SJSA1 (cell line): ENCODE measurements around the gene TSPAN5. TPM values are rescaled to one million over a fixed set of nuclear protein-coding genes. Genes with fewer than 3 reads are reported as not detected.

ENCODE experiments used
- DNase-seq, 2 experiments: peaks; one replicate each; pipeline ENCODE4 v3.0.0-alpha.2; 2015 to 2020; ENCODE audit warnings: low spot score in 2 of 2, low read depth in 1 of 2
- H3K27ac ChIP-seq: fragments of 250-450 bp; sonication (Bioruptor Pico); 2 replicates; pipeline ENCODE4 v1.5.1; 2020; ENCODE audit warnings: mild to moderate bottlenecking, moderate library complexity
- H3K27me3 ChIP-seq: fragments of 250-450 bp; sonication (Bioruptor Pico); replicated peaks from 2 replicates; pipeline ENCODE4 v1.5.1; 2020; ENCODE audit warnings: mild to moderate bottlenecking, moderate library complexity
- H3K36me3 ChIP-seq: fragments of 250-450 bp; sonication (Bioruptor Pico); 2 replicates; pipeline ENCODE4 v1.5.1; 2020; ENCODE audit warnings: mild to moderate bottlenecking
- H3K4me1 ChIP-seq: fragments of 250-450 bp; sonication (Bioruptor Pico); replicated peaks from 2 replicates; pipeline ENCODE4 v1.6.1; 2021; ENCODE audit warnings: mild to moderate bottlenecking
- H3K4me3 ChIP-seq: fragments of 250-450 bp; sonication (Bioruptor Pico); 2 replicates; pipeline ENCODE4 v1.5.1; 2020; ENCODE audit warnings: mild to moderate bottlenecking
- H3K9me3 ChIP-seq: fragments of 250-450 bp; sonication (Bioruptor Pico); replicated peaks from 2 replicates; pipeline ENCODE4 v1.5.1; 2020; ENCODE audit warnings: mild to moderate bottlenecking
- total RNA-seq: library from RNA; depleted of rRNA; stranded (reverse); fragments of >200 nt; shearing (Covaris generic); gene quantifications from 2 replicates; pipeline ENCODE4 v1.2.3, GENCODE V29; 2014

The TSPAN5 gene
- total RNA-seq, 1 experiment from 2014 or later: 20.0 TPM

DNA sequence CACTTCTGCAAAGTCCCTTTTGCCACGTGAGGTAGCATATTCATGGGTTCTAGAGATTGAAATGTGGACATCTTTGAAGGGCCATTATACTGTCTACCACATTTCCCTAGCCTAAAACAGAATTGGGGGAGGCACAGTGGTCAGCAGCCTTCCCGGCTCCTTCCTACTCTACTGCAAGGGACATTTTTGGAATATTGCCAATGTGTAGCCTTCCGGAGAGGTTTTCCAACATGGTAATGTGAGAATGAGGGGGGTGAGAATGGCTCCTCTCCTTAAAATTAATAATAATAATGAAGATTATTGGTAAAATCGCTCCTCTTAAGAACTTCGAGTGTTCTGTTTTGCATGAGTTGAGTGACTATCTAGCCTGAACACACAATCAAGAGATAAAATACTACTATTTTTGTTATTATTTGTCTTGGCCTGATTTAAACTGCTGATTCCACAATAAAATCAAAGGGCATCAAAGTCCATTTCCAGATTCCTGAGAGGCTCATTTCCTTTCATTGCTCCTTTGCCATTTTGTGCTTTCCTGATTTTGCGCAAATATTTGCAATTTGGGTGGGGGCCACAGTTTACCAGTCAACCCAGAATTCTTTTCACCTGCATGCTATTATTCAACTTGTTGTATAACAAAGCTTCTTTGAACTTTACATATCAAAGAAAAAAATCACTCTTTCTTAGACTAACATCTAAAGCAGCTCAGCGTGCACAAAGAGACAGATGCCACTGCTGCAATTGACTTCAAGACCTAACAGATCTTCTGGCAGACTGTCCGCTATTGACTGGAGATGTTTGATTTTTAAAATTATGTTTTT is 27.0 kb upstream of the TSPAN5 start:
- H3K27me3 ChIP-seq: no peaks in the 10 kb centered on the region
- no peaks in the 10 kb centered on the region for H3K9me3 ChIP-seq
- H3K27ac ChIP-seq: no peak overlapping the region
- no peak for DNase-seq
- peaks cover 15% of the 10 kb centered on the region for H3K4me1 ChIP-seq
- no peak overlapping the region for H3K4me3 ChIP-seq
- no peaks in the 10 kb centered on the region for H3K36me3 ChIP-seq

DNA sequence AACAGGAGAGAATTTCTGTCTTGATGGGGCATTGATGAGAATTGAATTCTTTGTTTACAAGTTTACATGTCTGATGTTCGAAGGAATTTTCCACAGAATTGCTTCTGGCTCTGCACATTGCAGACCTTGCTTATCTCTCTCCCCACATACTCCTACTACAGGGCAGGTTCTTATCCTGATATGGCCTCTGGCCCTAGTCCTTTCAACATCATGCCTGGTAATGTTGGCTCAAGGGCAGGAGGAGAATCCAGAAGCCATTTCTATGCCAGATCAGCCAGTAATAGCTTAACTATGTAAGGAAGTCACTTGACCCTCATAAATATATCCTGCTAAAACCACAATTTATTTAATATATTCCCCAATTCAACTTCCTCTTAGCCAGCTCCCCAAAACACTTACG is 24.3 kb upstream of the TSPAN5 start:
- H3K9me3 ChIP-seq: no peaks in the 10 kb centered on the region
- no peak overlapping the region for H3K27ac ChIP-seq
- H3K4me3 ChIP-seq: no peak overlapping the region
- no peaks in the 10 kb centered on the region for H3K27me3 ChIP-seq
- no peak for DNase-seq
- peaks cover under 1% of the 10 kb centered on the region for H3K4me1 ChIP-seq
- no peaks in the 10 kb centered on the region for H3K36me3 ChIP-seq

DNA sequence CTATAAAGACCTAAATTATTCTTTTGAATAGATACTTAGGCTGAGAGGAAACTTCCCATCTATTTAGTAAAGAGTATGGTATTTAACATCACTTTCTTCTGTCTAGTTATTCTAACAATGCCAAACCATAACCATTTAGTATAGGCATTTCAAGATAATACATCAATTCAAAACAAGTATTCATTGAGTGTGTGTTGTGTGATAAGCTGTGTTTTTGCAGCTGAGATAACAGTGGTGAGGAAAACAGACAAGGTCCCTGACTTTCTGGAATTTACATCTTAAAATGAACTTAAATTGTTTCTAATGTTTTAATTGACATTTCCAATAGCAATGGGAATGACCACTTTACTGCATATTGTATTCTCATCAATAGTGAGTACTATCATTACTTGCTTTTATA is 22.4 kb upstream of the TSPAN5 start:
- Histone ChIP-seq H3K9me3 (no peaks in the 10 kb centered on the region), H3K27ac (no peak overlapping the region), H3K27me3 (no peaks in the 10 kb centered on the region), H3K4me1 (no peaks in the 10 kb centered on the region), H3K4me3 (no peak overlapping the region), H3K36me3 (no peaks in the 10 kb centered on the region)
- DNase-seq: no peak

DNA sequence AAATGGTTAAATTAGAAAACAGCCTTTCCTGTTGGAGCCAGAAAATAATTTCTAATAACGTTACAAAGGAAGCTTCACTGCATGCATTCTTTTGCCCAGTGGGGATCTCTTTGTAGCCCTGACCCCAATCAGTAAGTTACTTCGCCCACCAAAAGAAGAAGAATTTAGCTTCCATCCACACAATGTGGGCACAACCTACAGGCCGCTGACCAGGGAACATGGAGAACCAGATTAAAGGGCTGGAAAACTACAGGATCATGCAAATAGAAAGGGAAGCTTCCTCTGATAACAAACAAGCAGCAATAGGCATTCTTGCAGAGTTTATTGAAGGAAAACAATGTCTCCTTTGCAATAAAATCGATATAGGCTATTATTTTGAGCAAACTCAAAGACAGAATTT is 21.3 kb upstream of the TSPAN5 start:
- no peaks in the 10 kb centered on the region for H3K27me3 ChIP-seq
- H3K27ac ChIP-seq: no peak overlapping the region
- no peak for DNase-seq
- H3K9me3 ChIP-seq: no peaks in the 10 kb centered on the region
- no peaks in the 10 kb centered on the region for H3K4me1 ChIP-seq
- H3K4me3 ChIP-seq: no peak overlapping the region
- H3K36me3 ChIP-seq: no peaks in the 10 kb centered on the region

DNA sequence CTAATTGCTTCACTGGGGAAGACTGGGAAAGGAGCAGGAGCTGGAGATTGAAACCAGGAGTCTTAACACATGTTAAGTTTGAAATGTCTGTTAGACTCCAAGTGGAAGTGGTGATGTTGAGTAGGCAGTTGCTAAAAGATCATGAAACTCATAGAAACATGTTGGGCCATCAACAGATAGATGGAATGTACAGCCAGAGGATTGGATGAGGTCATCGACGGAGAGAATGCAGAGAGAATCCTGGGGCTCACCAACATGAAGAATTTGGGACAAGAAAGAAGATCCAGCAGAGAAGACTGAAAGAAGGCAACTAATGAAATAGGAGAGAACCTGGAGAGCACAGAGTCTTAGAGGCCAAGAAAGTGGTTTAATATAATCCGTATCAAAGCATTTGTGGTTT is 19.4 kb upstream of the TSPAN5 start:
- H3K4me1 ChIP-seq: no peaks in the 10 kb centered on the region
- H3K27me3 ChIP-seq: no peaks in the 10 kb centered on the region
- H3K36me3 ChIP-seq: no peaks in the 10 kb centered on the region
- no peak overlapping the region for H3K4me3 ChIP-seq
- DNase-seq: no peak
- no peaks in the 10 kb centered on the region for H3K9me3 ChIP-seq
- H3K27ac ChIP-seq: no peak overlapping the region

DNA sequence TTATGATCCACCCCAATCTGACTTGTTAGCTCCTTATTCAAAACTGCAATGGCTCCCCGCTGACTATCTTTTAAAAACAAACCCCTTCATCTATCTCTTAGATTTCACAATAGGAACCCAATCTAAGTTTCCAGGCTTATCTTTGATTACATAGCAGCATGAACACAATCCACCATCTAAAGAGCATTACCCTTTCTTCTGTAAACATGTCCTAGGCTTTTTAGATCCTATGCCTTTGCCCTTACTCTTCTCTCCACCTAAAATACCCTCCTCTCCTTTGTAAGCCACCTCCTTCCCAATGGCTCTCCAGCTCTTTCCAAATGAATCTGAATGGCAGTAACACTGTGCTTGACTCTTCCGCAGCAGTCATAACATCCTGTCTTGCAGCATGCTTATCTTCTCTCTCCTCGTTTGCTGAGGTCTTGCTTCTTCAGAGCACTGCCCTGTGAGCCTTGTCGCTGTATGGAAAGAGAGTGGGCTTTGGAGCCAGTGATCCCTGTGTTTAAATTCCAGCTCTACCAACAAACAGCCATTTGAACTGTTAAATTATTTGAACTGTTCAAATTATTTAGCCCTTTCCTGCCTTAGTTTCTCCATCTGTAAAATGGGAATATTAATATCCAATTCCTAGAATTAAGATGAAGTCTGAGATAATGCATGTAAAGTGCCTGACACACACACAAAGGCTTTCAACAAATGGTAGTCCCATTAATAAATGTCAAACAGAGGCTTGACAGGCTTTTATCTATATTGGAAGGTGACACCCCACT is 16.2 kb upstream of the TSPAN5 start:
- DNase-seq: no peak
- Histone ChIP-seq H3K27me3 (no peaks in the 10 kb centered on the region), H3K27ac (no peak overlapping the region), H3K36me3 (no peaks in the 10 kb centered on the region), H3K9me3 (no peaks in the 10 kb centered on the region), H3K4me1 (no peaks in the 10 kb centered on the region), H3K4me3 (no peak overlapping the region)

DNA sequence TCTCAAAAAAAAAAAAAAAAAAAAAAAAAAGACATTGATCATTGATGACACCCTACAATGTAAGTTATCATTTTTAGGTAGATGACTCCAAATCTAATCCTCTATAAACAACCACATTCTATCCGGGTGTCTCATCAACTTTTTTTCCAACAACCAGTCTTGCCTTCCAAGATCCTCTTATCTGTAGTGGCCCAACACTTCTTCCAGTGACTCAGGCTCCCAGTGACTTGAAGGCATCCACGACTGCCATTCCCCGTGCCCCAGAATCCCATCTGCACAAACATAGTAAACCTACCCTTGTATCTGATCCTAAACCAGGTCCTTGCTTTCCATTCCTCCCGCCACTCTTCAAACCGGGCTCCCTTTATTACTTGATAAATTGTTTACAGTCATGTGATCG is 15.6 kb upstream of the TSPAN5 start:
- Histone ChIP-seq H3K27me3 (no peaks in the 10 kb centered on the region), H3K4me1 (no peaks in the 10 kb centered on the region), H3K9me3 (no peaks in the 10 kb centered on the region), H3K27ac (no peak overlapping the region), H3K36me3 (no peaks in the 10 kb centered on the region), H3K4me3 (no peak overlapping the region)
- no peak for DNase-seq

DNA sequence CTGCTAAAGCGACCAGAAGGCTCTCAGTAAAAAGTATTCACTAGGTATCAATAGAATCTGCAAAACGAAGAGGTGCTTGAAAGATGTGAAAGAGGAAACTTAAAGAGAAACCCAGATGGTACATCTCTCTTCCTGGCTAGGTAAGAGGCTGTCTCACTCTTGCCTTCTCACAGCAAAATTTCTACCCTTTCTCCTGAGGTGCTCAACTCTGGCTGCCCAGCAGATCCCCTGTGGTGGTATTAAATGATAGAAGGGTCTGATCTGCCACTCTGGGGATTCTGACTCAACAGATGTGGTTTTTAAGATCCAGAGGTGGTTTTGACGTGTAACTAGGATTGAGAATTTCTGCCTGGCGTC is 14.9 kb upstream of the TSPAN5 start:
- no peak for DNase-seq
- Histone ChIP-seq H3K4me3 (no peak overlapping the region), H3K27ac (no peak overlapping the region), H3K9me3 (no peaks in the 10 kb centered on the region), H3K36me3 (no peaks in the 10 kb centered on the region), H3K27me3 (no peaks in the 10 kb centered on the region), H3K4me1 (no peaks in the 10 kb centered on the region)

DNA sequence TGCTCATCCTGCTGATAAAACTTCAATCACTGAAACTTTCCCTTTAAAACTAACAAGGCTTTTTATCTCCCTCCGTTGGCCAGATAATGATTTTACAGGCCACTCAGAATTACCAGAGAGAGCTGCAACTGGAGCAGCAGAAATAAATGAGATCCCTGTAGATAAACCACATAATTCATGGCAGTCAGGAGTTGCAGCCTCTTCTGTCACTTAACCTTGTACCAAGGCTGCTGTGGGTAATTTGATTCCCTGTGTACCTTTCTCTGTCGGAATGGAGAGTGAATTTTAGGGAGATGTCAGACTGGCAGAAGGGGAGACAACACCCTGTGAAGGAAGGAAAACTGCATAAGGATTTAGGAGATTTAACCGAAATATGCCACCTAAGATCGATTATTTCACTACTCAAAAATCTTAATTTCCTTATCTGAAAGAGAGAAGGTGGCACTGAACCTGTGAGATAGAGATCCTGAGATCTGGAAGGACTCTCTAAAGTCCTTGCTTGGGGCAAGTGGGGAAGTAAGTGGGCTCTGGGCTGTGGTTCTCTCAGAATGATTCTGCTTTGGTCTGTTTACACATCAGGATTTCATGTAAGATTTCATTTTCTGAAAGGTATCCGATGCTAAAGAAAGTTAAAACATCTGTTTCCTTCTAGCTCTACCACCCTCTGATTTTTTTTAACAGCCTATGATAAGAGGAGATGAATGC is 14.3 kb upstream of the TSPAN5 start:
- H3K4me1 ChIP-seq: no peaks in the 10 kb centered on the region
- DNase-seq: no peak
- H3K27ac ChIP-seq: no peak overlapping the region
- H3K9me3 ChIP-seq: no peaks in the 10 kb centered on the region
- no peaks in the 10 kb centered on the region for H3K27me3 ChIP-seq
- no peak overlapping the region for H3K4me3 ChIP-seq
- no peaks in the 10 kb centered on the region for H3K36me3 ChIP-seq

DNA sequence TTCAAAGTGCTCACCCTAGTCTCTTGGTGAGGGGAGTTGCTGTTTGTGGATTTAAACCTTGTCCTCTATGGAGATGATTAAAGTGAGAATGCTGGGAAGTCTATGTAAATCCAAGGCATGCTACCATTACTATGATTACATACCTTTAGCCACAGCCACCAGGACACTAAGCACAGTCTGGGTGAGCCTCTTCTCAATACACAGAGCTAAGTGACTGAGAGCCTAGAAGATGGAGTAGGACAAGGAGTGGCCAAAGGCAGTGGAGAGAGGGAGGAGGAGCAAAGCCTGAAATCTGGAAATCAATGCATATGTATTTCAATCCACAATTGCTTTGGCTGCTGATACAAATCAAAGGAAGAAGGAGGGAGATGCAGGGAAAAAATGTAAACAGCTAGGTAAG is 12.7 kb upstream of the TSPAN5 start:
- Histone ChIP-seq H3K27ac (no peak overlapping the region), H3K36me3 (no peaks in the 10 kb centered on the region), H3K4me3 (no peak overlapping the region), H3K9me3 (no peaks in the 10 kb centered on the region), H3K4me1 (no peaks in the 10 kb centered on the region), H3K27me3 (no peaks in the 10 kb centered on the region)
- no peak for DNase-seq

DNA sequence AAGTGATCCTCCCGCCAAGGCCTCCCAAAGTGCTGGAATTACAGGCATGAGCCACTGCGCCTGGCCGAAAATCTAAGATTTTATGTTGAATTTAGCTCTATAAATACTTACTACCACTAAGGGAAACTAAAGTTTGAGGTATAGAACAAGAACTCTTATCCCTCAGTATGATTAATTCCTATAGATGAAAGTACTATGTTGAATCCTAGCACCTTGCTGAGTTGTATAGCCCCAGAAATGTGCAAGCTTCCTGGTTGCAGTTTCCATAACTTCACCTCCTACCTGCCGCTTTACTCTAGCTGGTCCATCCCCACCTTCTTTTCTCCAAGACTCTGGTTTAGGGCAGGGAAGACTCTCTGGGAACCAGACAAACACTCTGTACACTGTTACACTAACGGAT is 11.8 kb upstream of the TSPAN5 start:
- no peak for DNase-seq
- no peaks in the 10 kb centered on the region for H3K27me3 ChIP-seq
- no peaks in the 10 kb centered on the region for H3K4me1 ChIP-seq
- H3K27ac ChIP-seq: no peak overlapping the region
- no peaks in the 10 kb centered on the region for H3K36me3 ChIP-seq
- no peaks in the 10 kb centered on the region for H3K9me3 ChIP-seq
- H3K4me3 ChIP-seq: no peak overlapping the region

DNA sequence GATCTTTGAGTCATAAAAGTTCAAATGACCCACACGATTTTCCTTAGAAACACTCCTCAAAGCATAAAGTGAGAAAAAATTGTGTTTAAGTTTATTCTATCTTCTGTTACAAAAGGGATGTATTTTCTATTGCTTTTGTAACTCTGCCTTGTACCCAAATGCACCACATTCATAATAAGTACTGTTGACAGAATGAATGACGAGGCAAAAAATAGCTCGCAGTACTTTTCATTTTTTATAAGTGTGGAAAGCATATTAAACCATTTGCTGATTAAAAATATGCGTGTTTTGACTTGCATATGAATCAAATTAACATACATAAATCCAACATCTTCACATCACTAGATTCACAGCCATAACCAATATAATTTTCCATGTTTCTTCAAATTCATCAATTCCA is 11.2 kb upstream of the TSPAN5 start:
- no peak for DNase-seq
- Histone ChIP-seq H3K27me3 (no peaks in the 10 kb centered on the region), H3K9me3 (no peaks in the 10 kb centered on the region), H3K4me1 (no peaks in the 10 kb centered on the region), H3K36me3 (no peaks in the 10 kb centered on the region), H3K27ac (no peak overlapping the region), H3K4me3 (no peak overlapping the region)

DNA sequence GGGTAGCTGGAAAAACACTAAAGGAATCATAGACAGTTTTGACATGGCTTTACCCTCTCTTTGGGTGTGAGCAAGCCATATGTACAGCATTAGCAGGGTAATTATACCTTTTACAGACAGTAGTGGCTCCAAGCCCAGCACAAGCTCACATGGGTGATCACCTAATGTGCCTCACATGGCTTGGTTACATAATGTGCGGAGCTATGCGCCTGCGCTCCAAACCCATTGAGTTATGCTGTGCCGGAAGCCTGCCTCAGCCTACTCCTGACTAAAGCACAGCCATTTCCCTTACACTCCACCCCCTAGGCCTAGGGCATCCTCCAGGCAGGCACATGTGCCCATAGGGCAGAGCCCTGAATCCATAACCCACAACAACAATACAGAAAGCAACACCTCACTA is 6.5 kb upstream of the TSPAN5 start:
- peaks cover 6% of the 10 kb centered on the region for H3K4me1 ChIP-seq
- H3K27me3 ChIP-seq: no peaks in the 10 kb centered on the region
- H3K27ac ChIP-seq: no peak overlapping the region
- H3K9me3 ChIP-seq: no peaks in the 10 kb centered on the region
- no peak overlapping the region for H3K4me3 ChIP-seq
- no peak for DNase-seq
- no peaks in the 10 kb centered on the region for H3K36me3 ChIP-seq
